Testis (tissue), 3 donors: Measurements from ENCODE around the gene GPR176. TPM values are rescaled to one million over a fixed set of nuclear protein-coding genes. Genes with fewer than 3 reads are reported as not detected.

ENCODE experiments used
- DNase-seq: peaks from one replicate; pipeline ENCODE4 v3.0.0-alpha.2; 2019
- H3K27ac ChIP-seq, 2 donors: fragments of 200-600 bp; sonication (generic); one replicate each; pipeline ENCODE4 v1.5.1; 2019
- H3K27me3 ChIP-seq: fragments of 200-600 bp; sonication (generic); one replicate; pipeline ENCODE4 v1.5.1; 2019
- H3K36me3 ChIP-seq: fragments of 200-600 bp; sonication (generic); one replicate; pipeline ENCODE4 v1.5.1; 2017; ENCODE audit warnings: low read depth; ENCODE audit errors: missing control alignments
- H3K4me1 ChIP-seq: fragments of 200-600 bp; sonication (generic); one replicate; pipeline ENCODE4 v1.5.1; 2019
- H3K4me3 ChIP-seq, 2 donors: fragments of 200-600 bp; sonication (generic); one replicate each; pipeline ENCODE4 v1.5.1; 2017 to 2019
- H3K9me3 ChIP-seq: fragments of 200-600 bp; sonication (generic); one replicate; pipeline ENCODE4 v1.5.1; 2017
- POLR2A ChIP-seq: fragments of 450-650 bp; IDR thresholded peaks from one replicate; pipeline ENCODE4 v1.6.1; 2017; ENCODE audit warnings: antibody characterized with exemption, mild to moderate bottlenecking, moderate library complexity
- WGBS, 2 donors: methylation state at CpG; one replicate each; pipeline ENCODE4 v1.1.5; 2018; 5-methylcytosine and 5-hydroxymethylcytosine counted together
- intact Hi-C: fragments of 100-400 bp; cut with DNase I; formaldehyde crosslinking; loops from one replicate; pipeline ENCODE4 v1.15.1; 2023; ENCODE audit warnings: low total_unique reads
- polyA plus RNA-seq: library from polyadenylated mRNA; stranded (reverse); fragments of 350-450 nt; fragmentation: Illumina TruSeq; extraction: RNeasy Lipid Tissue Mini Kit (QIAGEN cat#74804); gene quantifications from one replicate; pipeline ENCODE4 v1.2.3, GENCODE V29; 2014; ENCODE audit warnings: low read depth, low replicate concordance; ENCODE audit not compliant: insufficient read depth
- total RNA-seq, 2 donors: library from RNA; depleted of rRNA; stranded (reverse); fragments of >200 nt; gene quantifications; one replicate each; pipeline ENCODE4 v1.2.3, GENCODE V29; 2016
- TF ChIP-seq, protein P1 (sequence below), 3 experiments: fragments of 450-650 bp in 2 of 3; fragments of 200-600 bp in 1 of 3; sonication (generic) in 1 of 3; IDR thresholded peaks; one replicate each; pipeline ENCODE4 v1.5.1; 2016 to 2019; ENCODE audit warnings: antibody characterized with exemption in 3 of 3, mild to moderate bottlenecking in 2 of 3, moderate library complexity in 1 of 3

The GPR176 gene
- total and polyA plus RNA-seq, 3 donors from 2014 or later: 22.0 to 34.1 (median 23.1) TPM

DNA sequence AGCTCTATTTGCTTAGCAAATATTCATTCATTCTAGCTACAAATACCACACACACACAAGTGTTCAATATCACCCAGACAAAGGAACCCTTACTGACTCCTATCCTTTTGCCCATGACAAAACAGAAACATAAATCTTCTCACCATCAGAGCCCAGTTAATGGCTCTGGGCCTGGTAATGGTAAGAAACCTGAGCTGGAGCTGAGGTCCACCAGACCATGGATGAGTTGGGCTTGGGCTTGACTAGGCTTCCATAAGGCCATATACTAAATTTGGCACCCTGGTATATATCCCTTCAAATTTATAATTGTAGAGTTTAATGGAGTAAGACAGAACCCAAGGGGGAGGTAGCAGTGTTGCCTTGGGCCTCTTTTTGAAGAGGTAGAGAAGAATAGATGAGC is 29.4 kb downstream of the GPR176 start:
- DNase-seq: no peak
- Histone ChIP-seq H3K4me1 (no peaks in the 10 kb centered on the region), H3K36me3 (no peaks in the 10 kb centered on the region), H3K27me3 (no peaks in the 10 kb centered on the region), H3K27ac (no peak overlapping the region), H3K9me3 (no peaks in the 10 kb centered on the region), H3K4me3 (no peak overlapping the region)
- TF ChIP-seq POLR2A: no peak
- TF ChIP-seq, protein P1, sequence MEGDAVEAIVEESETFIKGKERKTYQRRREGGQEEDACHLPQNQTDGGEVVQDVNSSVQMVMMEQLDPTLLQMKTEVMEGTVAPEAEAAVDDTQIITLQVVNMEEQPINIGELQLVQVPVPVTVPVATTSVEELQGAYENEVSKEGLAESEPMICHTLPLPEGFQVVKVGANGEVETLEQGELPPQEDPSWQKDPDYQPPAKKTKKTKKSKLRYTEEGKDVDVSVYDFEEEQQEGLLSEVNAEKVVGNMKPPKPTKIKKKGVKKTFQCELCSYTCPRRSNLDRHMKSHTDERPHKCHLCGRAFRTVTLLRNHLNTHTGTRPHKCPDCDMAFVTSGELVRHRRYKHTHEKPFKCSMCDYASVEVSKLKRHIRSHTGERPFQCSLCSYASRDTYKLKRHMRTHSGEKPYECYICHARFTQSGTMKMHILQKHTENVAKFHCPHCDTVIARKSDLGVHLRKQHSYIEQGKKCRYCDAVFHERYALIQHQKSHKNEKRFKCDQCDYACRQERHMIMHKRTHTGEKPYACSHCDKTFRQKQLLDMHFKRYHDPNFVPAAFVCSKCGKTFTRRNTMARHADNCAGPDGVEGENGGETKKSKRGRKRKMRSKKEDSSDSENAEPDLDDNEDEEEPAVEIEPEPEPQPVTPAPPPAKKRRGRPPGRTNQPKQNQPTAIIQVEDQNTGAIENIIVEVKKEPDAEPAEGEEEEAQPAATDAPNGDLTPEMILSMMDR (IDR thresholded peaks at IDR 0.05): no peak
- intact Hi-C loops: no loop called here

DNA sequence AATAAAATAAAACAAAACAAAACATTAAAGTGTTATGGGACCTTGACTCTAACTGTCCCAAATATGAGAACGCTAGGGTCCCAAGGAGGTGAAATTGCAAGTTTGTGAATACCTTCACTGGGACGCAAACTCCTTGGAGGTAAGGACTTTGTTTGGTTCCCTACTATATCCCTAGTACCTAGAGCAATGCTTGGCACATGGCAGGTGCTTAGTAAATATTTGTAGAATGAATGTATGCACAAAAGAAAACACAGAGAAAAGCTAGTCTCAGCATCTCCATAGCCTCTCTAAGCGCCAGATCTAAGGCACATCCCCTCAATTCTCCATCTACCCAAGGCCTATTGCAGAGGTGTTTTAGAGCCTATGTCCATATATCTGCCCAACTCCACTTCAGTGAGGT is 30.5 kb downstream of the GPR176 start:
- no peak overlapping the region for H3K4me3 ChIP-seq
- H3K27ac ChIP-seq: no peak overlapping the region
- no peaks in the 10 kb centered on the region for H3K4me1 ChIP-seq
- DNase-seq: no peak
- 96 to 97% methylated on average over 3 of the region's 3 CpGs for WGBS, 2 donors
- no peaks in the 10 kb centered on the region for H3K9me3 ChIP-seq
- no peak for TF ChIP-seq POLR2A
- TF ChIP-seq, protein P1 (IDR thresholded peaks at IDR 0.05): no peak
- H3K36me3 ChIP-seq: no peaks in the 10 kb centered on the region
- H3K27me3 ChIP-seq: no peaks in the 10 kb centered on the region
- intact Hi-C loops: no loop called here

DNA sequence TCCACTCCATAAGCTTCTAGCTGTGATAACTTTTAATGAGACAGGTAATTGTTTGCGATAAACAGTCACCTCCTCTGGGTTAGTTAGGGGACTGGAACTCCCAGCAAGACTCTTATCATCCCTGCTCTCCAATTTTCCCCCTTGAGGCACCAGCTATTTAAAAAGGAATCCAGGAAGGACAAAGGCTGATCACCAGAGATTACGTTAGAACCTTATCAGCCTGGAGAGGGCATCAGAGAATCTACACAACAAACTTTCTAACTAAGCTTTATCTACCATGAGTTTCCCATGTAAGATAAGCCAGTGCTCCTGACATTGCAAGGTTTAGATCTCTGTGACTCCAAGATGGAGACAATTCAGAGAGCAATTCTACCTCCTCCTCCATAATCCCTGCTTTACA is 31.3 kb downstream of the GPR176 start:
- WGBS, 2 donors: 79 to 82% methylated on average over 2 of the region's 2 CpGs
- TF ChIP-seq POLR2A: no peak
- TF ChIP-seq, protein P1 (IDR thresholded peaks at IDR 0.05): no peak
- no peak for DNase-seq
- no peak overlapping the region for H3K4me3 ChIP-seq
- H3K4me1 ChIP-seq: no peaks in the 10 kb centered on the region
- intact Hi-C loops: no loop called here
- H3K9me3 ChIP-seq: no peaks in the 10 kb centered on the region
- H3K27ac ChIP-seq: no peak overlapping the region
- no peaks in the 10 kb centered on the region for H3K36me3 ChIP-seq
- H3K27me3 ChIP-seq: no peaks in the 10 kb centered on the region

DNA sequence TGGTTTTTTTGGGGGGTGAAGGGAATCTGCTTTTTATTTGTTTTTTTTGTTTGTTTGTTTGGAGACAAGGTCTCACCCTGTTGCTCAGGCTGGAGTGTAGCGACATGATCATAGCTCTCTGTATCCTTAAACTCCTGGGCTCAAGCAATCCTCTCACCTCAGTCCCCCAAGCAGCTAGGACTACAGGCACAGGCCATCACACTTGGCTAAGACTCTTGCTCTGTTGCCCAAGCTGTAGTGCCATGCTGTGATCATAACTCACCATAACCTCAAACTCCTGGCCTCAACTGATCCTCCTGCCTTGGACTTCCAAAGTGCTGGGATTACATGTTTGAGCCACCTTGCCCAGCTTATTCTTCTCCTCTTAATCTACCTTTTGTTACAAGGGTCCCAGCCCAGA is 31.8 kb downstream of the GPR176 start:
- Histone ChIP-seq H3K27ac (no peak overlapping the region), H3K9me3 (no peaks in the 10 kb centered on the region), H3K4me1 (no peaks in the 10 kb centered on the region), H3K4me3 (no peak overlapping the region), H3K36me3 (no peaks in the 10 kb centered on the region), H3K27me3 (no peaks in the 10 kb centered on the region)
- TF ChIP-seq POLR2A: no peak
- TF ChIP-seq, protein P1 (IDR thresholded peaks at IDR 0.05): no peak
- 72 to 73% methylated on average over 1 of the region's 1 CpG for WGBS, 2 donors
- no peak for DNase-seq
- intact Hi-C loops: no loop called here

DNA sequence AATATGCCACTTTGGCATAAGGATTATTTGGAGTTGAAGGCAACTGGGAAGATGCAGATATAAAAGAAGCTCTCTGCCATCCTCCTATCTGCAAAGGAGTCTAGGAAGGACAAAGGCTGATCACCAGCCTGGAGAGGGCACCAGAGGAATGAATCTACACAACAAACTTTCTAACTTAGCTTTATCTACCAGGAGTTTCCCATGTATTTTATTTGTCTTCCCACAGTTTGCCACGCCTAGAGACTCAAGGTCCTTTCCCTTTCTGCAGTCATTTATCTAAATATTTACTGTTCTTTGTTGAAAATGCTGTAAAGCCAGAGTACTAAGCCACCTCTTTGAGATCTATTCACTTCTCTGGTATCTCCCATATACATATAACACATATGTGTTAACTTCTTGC is 32.2 kb downstream of the GPR176 start:
- intact Hi-C loops: no loop called here
- H3K9me3 ChIP-seq: no peaks in the 10 kb centered on the region
- WGBS, 2 donors: 28 to 35% methylated on average over 1 of the region's 1 CpG

More for the DNA sequence above, 32.2 kb downstream of the GPR176 start:
- H3K27me3 ChIP-seq: no peaks in the 10 kb centered on the region
- H3K4me3 ChIP-seq: no peak overlapping the region
- no peaks in the 10 kb centered on the region for H3K4me1 ChIP-seq
- no peaks in the 10 kb centered on the region for H3K36me3 ChIP-seq
- DNase-seq: peak; percentile 70
- TF ChIP-seq, protein P1 (IDR thresholded peaks at IDR 0.05): peak in 1 of 3 experiments; percentile 13
- no peak for TF ChIP-seq POLR2A
- H3K27ac ChIP-seq: no peak overlapping the region
